GM19240 (cell line): Measurements from ENCODE around the gene HOXA6.

Source experiments
- DNase-seq: peaks from one replicate; pipeline ENCODE4 v3.0.0; 2011; ENCODE audit warnings: low spot score; ENCODE audit not compliant: insufficient read length

HOXA6 gene

DNA sequence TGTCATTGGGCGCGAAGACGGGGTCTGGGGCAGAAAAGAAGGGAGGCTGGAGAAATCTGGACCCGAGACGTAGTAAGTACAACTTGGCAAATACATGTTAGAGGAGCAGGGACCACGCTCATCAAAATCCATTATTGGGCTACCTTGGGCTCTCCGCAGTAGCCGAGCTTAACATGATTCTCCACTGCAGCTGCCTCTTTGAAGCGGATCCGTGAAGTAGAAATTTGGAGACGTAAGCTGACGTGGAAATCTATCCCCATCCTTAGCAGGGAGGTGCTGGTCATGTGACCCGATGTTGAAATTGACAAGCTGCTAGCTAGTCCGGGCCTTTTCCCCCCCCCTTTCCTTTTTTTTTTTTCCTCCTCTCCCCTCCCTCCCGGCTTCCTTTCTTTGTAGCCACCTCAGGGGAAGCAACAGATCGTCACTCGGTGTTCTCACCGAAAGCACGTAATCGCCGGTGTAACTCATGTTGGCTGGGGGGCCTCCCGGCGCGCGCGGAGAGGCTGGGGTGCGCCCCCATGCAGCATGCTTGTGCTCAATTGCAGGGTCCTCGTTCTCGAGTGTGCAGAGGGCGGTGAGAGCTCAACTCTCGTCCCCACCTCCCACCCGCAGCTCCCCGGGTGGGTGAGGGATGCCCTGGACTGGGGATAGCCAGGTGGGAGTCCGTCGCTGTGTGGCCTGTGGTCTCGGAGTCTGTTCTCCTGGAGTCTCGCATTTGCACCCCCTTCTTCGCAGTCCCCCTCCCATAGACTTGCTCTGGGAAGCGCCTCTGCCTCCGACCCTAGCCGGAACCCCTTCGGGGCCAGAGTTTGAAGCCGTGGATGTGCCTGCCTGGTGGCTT is 37.7 kb upstream of the HOXA6 start, which contains the start of gene HOXA11:
Gene HOXA11 (minus strand): TSS at position 220 of the 841 bp plus-strand sequence. CDS start 88 bp downstream, at position 132.
- DNase-seq: no peak

DNA sequence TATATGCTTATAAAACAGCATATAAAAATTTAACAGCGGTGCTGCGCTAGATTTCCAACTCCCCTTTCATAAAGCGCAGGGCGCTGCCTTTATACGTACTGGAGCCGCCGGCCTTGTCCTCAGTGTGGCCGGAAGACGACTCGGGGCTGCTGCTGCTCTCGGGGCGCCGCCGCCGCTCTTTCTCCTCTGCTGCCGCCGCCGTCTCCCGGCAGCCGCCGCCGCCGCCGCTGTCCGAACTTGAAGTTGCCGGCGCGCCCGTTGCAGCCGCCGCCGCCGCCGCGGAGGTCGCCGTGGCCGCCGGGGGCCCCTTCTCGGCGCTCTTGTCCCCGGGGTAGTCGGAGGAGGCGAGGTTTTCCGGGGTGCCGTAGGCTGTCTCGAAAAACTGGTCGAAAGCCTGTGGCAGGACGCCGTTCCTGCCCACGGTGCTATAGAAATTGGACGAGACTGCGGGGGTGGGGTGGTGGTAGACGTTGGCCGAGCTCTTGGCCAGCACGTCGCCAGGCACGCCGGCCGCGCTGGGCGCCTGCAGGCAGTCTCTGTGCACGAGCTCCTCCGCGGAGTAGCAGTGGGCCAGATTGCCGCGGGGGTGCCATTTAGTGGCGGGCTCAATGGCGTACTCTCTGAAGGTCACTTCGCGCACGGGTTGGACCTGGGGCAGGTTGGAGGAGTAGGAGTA is 36.9 kb upstream of the HOXA6 start:
- no peak for DNase-seq

DNA sequence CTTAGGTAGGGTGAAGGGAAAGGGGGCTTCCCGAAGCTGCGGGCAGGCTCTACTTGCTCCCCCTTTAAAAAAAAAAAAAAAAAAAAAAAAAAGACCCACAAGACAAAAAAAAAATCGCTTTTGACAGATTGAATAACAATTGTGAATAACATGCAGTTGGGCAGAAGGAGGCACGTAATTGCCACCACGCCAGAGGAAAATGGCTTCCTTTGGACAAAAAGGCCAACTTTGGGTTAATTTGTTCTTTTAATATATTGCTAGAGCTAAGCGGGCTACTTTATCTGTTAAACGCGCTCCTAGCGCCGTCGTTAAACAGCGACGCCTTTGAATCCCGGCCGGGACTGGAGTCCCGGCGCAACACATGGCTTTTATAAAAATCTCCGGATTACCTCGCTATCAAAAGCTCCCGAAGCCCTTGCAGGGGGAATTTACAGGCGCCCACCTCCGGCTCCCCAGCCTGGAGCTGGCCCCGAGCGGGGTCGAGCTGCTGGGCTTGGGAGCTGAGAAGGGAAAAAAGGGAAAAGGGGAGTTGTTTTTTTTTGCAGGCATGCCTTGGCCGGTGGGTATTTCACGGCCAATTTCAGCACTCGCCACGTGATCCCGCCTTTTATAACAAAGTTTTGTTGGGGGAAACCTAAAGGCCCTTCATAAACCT is 36.2 kb upstream of the HOXA6 start:
- DNase-seq: no peak

DNA sequence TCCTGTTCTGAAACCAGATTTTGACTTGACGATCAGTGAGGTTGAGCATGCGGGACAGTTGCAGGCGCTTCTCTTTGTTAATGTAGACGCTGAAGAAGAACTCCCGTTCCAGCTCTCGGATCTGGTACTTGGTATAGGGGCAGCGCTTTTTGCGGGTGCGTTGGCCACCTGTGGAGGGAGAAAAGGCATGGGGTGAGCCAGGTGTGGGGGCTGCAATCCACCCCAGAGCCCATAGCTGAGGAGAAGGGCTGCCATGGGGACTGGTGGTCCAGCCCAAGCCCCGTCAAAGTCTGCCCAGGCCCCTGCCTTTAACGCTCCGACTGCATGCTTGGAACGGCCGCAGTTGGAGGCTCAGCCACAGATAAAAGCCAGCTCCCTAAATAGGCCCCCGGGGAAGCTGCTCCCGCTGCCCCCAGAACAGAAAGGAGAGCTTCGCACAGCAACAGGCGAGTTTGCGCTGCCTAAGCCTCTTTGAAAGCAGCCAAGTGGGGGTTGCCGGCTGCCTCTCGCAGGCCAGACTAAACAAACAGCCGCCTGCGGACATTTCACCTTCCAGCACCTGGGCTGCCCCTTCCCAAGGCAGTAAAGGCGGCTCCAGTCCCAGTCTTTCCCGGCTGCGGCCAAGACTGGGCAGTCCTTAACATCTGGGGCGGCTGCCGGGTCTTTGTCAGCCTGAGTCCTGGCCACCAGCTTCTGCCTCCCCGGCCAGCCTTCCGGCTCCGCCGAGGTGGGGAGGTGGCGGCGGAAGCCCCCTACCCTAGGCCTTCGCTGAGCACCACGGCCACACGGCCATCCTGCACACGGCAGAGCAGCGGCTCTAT is 35.5 kb upstream of the HOXA6 start:
- DNase-seq: no peak

DNA sequence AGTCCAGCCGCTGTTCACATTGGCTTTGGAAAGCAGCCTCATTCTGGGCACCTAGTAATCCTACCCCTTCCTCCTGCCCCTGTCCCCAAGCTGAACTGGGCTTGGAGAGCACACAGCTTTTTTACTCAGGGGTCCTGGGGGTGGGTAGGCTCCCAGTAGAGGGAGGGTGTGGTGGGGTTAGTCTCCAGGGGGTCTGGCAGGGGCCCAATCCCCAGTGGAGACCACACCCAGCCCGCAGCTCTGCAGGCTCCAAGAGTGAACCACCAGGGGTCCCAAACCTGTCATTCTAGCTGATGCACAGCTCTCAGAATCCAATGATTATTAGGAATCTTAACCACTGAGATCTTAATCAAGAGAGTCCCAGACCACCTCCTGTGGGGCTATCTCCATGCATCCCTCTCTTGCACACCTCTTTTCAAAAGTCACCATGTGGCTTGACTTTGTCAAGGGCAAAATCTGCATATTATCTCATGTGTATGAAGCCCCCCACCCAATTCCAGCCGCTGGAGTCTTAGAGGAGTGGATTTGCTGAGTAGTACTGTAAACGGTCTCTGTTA is 34.8 kb upstream of the HOXA6 start:
- no peak for DNase-seq

DNA sequence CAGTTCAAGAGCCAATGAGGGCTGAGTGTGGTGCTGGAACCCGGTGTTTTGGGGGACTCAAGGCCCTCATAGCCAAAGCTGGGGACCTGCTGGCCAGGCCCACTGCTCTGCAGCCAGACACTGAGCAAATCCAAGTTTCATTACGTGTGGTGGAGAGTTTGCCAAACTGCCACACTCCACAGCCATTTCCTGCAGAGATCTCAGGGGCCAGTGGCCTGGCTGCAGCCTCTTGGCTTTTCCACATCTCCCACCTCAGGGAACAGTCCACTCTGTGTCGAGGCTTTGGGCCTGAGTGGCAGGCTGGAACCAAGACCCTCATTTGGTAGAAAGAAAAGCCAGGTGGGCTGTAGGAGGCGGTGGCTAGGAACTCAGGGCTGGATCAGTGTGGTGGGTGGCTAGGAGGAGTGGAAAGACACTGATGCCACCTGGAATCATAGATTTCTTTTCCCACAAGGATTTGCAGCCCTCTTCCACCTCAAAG is 34.3 kb upstream of the HOXA6 start:
- no peak for DNase-seq

GRCh38 chr7:27180431-27181420 is 33.2 kb upstream of the HOXA6 start:
- no peak for DNase-seq

DNA sequence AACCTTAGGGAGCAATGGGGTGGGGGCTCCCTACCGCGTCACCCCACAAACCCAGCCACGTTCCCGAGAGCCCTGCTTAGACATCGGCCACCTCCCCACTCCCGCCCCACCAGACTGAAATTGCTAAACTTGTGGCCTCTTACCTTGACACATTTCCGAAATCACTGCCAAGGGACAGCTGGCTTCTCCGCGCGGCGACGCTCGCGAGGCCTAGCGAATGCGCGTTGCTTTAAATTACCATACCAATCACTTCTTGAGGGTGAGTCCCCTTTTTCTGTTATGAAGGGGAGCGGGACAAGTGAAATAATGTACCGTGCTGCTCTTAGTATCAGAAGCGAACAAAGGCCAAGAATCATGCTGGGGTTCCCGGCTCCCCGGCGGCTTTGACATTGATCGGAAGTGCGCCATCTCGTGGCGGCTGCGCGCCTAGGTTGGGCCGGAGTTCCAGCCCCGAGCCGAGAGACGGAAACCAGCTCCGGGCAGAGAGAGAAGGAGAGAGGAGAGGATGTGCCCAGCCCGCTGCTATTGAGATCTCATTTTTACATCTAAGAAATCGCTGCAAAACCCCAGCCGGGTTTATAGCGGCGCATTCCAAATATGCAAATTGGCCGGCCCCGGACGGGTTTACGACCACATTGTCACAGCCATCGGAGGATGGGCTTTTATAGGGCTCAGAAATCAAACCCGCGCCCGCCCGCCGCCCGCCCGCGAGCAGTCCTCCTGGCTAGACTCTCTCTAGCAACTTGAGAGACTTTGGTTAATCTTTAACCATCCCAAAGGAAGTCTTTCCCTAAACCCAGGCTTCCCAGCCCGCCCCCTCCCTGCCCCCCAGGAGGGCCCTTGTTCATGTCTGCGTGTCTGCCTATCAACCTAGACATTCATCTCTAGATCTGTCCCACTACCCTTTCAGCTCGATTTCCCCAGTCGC is 32.2 kb upstream of the HOXA6 start:
- DNase-seq: no peak

DNA sequence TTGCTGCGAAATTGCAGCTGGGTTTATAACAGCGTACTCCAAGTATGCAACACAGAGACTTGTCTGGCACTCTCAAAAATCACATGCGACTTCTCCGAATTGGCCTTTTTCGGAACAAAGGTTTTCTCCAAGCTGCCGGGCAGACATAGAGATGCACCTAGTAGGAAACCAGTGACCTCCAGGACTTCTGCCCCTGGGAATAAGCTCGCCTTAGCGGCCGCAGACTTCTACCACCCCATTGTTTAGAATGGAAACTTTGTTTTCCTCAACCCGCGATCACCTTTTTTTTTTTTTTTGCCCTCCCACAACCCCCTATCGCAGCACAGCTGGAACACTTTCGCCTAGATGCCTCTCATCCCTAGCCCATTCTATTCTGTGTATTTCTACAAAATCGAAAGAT is 31.5 kb upstream of the HOXA6 start:
- DNase-seq: no peak

- no peak for DNase-seq
Observed at GRCh38 chr7:27178366-27178765, 30.8 kb upstream of the HOXA6 start.

GRCh38 chr7:27177795-27178320 is 30.3 kb upstream of the HOXA6 start:
- DNase-seq: no peak

DNA sequence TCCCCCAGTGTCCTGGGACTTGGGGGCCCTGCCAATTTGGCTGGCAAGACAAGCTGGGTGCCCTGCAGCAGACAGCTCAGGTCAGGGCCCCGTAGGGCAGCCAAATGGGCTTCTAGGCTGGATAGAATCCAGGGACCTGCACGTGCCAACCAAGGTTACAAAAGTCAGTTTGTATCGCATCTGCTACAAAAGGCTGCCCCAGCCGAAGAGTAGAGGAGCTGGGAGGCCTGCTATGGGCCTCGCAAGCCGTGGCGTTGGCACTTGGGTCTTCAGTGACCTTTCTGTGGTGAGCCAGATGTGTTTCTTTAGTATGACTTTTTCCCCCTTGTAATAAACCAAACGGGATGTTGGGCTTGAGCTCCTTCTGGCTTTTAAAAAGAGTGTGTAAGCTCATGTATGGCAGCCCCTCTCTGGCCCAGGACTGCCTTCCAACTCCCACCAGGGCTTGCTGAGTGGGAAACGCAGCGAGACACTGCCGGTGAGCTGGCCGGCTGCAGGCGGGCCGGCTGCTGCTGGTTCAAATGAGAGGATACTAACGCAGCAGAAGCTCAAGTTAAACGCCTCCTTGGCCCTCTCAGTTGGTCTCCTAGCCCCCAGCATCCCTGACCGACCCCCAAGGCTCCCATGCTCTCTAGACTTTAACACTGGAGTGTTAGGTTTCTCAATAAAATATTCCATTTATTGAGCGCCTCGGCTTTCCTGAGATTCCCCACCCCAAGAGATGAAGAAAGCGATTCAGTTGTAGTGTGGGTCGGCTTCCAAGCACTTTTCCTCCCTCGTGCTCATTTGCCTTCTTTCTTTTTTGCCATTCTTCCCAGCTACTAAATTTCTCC is 29.6 kb upstream of the HOXA6 start:
- no peak for DNase-seq

- no peak for DNase-seq
Observed at GRCh38 chr7:27176524-27176845, 28.9 kb upstream of the HOXA6 start.

DNA sequence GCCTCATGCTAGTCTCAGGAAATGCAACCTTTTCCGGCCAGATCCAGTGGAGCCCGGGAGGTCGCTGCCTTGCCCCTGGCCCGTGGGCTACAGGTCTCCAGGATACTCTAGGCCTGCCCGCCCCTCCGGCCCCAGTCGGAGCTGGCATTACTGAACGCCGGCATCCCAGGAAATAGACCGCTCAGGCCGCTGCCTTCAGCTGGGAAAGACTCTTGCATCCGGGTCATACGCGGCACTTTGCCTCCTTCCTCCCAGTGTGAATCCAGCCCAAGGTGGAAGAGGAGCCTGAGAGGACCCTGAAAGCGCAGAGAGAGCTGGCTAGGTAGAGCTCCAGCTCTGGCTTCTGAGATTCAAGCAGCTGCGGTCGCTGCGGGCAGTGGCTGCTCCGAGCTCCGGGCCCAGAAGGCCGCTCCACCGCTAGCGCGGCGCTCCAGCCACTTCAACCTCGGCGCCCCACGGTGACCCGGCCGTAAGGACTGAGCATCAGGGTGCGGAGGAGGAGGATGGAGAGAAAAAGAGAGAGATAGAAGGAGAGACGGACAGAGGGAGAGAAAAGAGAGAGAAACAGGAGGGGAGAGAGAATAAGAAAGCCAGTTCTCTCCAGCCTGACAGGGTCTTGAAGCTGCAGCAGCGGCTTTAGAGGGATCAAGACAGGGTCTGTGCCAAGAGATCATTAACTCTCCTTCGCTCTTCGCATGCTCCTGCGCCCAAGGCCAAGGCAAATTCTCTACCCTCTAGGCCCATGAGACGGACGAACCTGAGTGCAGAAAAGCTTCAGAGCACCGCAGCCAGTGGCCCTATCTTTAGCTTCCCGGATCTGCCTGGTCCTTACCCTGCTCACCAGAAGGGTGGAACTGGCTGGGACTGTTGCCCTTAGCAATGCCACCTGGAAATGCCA is 28.3 kb upstream of the HOXA6 start:
- DNase-seq: no peak

DNA sequence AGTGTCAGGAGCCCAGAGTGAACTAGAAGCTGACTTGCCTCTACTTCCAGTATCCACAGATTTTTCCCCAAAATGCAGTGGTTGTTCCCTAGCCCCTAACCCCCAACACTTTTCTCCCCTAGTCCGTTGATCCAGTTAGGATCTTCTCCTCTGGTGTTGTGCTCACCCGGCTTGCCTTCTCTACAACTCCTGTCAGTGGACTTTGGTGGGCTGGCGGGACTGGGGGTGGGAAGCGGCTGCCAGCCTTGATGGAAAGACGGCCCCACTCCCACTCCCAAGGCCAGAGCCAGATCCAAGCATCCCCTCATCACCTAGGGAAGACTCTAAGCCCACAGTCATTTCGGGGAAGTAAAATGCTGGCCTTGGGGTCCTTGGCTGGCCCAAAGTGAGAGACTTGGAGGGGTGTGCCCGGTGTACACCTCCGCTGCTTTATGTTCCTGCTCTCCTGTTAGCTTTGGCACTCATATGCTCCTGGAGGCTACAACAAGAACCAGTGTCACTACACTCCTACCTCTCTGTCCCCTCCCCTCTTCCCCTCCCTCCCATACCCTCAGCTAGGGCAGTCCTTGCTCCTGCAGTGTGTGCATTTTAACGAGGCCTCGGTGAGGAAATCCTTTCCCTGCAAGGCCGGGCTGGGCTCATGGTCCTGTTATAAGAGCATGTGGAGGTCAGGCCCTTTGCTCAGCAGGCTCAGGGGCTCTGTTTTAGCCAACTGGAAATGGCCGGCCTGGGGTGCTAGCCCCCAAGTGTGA is 27.5 kb upstream of the HOXA6 start:
- no peak for DNase-seq
